ENCODE results near the gene ABL2.

DNA sequence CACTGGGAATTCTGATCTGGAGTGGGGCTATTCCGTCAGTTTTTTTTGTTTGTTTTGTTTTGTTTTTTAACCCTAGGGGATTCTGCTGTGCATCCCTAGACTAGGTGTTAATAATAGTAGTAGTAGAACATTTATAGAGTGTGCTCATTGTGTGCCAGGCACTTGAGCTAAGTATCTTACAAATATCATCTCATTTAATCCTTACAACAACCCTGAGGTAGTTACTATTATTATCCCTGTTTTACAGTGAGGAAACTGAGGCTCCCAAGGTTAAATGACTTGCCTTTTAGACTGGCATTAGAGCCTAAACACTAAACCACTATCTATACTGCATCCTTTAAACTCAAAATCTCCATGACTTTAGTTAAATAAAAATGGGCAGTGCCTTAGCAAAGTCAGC lies 125.5 kb downstream of the ABL2 start:
- no peak for TF ChIP-seq GATA3 (IDR thresholded peaks at IDR 0.05; ENCODE audit: low read depth, low read length)
- TF ChIP-seq GATA2 (IDR thresholded peaks at IDR 0.05; ENCODE audit: low read depth, low read length) = no peak

Data from SH-SY5Y (cell line).